Stimulated activated CD8-positive, alpha-beta memory T cell treated with anti-CD3 and anti-CD28 coated beads, Interleukin-4, amount 100 ng/mL, for 24 hours (primary cell): ENCODE data around the gene BSCL2.
"Not testable (repeated sequence)": the region's sequence is repeated elsewhere in the genome, so short reads cannot be mapped to it uniquely, and the experiment has no call there.

Source experiments
- DNase-seq: peaks from one replicate; pipeline ENCODE4 v3.0.0-alpha.2; 2020; ENCODE audit warnings: low read depth

Gene BSCL2

DNA sequence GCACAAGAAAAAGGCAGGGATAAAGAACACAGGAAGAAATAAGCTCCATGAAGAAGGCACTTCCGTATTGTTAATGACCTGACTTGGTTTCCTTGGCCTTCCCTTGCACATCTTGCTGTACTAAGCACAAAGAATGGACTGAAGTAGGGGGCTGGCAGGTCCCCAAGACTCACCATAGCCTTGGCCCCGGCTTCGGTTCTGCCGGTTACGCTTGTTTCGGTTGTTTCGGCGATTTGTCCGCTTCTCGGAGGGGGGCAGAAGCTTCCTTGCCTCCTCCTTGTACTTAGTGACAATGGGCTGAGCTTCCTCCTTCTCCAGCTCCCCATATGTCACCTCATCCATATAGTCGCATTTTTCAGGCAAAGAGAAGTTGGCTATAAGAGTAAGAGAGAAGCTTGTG is 9.6 kb upstream of the BSCL2 start:
- no peak for DNase-seq

DNA sequence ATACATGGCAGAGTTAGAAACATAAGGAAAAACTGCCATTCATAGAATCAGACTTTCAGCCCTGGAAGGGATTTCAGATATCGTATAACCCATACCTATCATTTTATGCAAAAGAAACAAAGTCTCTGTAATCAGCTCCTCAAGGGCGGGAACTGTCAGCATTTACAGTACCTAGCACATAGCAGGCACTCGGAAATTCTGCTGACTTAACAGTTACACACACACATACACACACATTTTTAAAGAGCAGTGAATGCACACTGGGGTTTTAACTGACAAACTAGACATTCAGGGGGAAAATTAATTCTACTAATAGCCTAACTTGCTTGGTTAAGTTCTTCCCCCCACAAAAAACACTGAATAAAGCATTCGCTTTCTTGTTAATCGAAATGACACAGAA is 9.0 kb upstream of the BSCL2 start:
- no peak for DNase-seq

DNA sequence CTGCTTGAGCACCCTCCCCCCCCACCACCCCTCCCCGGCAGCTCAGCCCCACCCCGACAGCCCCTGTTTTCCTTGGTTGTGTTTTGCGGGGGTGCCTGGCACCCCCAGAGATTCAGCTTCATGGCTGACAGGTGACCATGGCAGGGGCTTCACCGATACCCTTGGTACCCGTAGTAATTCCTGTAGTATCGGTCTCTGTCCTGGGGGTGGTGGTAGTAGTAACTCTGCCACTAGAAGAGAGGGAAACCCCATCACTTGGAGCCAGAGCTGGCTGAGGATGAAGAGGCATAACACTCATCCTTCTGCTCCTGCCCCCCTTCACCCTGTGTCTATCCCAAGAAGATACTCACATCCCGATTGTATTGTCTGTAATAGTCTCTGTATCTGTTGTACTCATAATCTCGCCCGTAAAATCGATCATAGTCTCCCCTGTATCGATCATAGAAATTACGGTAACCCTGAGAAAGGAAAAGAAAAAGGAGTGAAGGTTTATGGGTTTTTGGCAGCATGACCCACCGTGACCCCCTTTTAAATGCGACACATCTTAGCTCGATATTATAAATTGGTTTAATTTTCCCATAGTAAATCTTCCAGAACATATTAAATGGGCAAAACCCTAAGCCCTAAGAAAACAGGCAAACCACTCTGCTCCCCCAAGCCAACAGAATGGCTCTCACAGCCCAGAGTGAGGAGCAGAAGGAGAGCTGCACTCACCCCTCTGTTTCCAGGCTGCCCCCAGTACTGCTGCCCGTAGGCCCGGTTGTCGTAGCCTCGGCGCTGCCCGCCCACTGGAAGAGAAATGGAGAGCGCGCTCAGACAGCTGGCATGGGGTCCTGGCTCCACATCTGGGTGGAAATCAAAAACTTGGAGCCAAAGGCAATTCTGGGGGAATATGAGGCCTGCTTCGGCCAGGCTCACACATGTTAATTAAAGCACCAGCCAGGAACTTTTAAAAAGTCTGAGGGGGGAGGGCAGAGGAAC is 8.2 kb upstream of the BSCL2 start:
- no peak for DNase-seq

DNA sequence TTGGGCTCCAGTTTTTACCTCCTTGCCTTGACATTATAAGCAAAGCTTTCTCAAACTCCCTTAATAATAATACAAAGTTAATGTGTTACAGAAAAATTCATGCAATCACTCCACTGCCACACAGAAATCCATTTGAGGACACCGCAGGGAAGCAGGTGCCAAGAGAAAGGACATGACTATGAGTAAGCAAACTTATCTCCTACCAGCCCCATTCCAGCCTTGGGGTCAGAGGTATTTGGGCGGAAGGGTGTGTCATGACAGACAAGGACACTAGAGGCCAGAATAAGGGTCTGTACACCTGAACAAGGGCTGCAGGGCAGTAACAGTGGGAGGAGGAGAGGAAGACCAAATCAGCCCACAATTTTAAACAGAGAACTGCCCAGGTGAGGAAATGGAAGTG is 6.1 kb upstream of the BSCL2 start:
- DNase-seq = no peak

DNA sequence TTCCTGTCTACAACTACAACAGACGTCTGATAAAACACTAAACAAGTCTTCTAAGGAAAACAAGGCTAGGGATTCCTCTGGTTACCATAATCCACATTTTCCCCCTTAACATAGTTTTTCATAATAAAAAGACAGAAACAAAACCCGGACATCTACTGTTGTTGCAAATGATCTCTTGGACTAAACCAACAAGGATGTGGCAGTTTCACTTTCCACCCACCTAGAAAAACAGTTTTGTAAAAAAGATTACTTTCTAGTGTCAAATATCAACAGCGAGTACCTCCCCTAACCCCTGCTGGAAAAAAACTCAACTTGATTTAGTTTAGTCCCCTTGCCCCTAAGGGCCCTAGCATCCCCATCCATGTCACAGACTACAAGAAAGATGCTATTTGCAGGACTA is 5.6 kb upstream of the BSCL2 start:
- DNase-seq = no peak

DNA sequence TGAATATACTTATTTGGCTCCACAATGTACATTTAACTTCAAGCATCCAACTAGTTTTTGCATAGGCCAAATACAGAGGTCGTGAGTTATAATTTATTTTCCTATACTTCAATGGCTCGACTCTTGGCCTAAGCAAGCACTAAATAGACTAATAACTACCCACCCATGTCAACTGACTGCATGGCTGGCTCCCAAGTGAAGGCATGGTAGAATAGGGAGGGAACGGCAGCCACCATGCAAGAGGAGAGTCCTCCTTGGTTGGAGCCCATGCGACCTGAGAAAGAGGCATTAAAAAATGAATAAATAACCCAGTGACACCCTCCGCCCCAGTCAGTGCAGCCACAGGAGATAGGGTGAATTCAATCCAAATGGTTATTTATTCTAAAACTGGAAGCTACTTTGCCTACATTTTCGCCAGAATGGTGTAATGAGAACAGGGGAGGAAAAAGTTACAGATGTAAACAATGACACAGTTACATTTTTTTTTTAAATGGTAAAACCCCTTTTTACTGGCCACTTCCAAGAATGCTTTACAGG is 5.1 kb upstream of the BSCL2 start:
- no peak for DNase-seq

DNA sequence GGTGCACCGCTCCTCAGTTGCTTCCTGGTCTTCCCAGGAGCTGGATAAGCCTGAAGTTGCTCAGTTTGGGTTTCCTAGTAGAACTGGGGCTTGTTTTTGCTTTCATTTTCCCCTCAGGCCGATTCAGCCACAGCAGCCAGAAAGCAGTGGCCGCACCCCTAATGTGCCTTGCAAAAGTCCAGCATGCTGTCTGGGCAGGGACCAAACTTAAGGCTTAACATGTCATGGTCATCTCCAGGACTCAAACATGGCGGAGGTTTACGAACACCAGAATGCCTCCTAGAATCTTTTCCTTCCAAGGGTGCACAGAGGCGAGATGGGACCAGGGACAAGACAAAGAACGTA is 2.7 kb upstream of the BSCL2 start:
- no peak for DNase-seq

DNA sequence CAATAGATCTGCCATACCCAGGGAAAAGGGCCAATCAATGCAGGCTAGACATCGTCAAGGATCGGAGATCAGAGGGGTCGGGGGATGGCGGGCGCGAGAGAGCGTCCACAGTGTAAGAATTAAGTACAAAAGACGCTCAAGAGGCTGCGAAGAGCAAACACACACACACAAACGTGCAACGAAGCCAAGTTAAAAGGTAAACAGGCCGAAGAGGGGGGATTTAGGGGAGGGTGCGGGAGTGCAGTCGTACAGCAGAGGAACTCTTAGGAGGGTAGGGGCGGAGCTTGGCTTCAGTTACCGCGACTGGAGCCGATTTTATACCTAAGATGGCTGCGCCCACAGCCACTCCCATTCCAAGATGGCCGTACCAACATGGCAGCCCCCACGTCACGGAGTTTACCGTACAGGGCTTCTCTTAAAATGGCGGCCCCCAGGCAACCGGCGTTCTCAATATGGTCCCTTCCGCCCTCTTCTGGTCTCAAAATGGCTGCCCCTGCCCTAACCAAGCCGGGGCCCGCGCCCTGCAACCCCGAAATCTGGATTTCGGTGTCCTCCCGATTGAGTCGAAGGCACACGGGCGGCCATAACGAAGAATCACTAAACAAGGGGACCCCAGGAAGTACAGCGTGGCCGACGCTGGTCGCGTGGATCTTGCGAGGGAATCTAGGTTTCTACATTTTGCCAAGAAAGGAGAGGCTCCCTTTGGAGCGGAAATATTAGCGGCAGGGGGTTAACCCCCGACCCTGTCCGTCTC is 2.2 kb upstream of the BSCL2 start:
- peak; percentile 91 for DNase-seq

DNA sequence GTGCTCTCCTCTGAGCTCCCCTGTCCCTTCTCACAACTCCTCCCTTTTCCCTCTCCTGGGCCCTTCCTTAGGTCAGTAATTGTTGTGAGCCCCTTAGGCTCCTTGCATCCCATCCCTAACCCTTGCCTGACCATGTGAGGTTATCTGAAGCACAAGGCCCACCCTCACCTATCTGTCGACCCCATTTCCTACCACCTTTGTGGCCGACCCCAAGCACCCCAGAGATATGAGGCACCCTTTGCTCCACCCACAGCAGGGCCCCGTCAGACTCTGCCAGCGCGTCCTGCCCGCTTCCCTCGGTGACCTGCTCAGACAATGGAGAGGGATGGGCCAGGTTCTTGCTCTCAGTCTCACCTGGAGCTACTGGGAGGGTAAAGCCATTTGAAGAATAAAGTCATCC is 1.6 kb upstream of the BSCL2 start:
- no peak for DNase-seq

DNA sequence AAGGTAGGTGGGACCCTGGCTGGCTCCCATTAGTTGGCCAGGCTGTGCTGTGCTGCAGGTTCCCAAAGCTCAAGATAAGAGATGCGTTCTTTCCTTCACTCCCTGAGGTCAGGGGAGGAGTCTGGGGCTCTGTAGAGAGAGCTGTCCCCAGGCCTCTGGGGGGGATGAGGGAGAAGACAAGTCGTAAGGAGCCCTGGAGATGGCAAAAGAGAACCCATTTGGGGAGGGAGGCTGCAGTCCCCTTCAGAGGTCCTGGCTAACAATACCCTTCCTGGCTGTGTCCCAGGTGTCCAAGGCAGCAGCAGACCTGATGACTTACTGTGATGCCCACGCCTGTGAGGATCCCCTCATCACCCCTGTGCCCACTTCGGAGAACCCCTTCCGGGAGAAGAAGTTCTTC is 1.2 kb upstream of the BSCL2 start:
- DNase-seq = no peak

DNA sequence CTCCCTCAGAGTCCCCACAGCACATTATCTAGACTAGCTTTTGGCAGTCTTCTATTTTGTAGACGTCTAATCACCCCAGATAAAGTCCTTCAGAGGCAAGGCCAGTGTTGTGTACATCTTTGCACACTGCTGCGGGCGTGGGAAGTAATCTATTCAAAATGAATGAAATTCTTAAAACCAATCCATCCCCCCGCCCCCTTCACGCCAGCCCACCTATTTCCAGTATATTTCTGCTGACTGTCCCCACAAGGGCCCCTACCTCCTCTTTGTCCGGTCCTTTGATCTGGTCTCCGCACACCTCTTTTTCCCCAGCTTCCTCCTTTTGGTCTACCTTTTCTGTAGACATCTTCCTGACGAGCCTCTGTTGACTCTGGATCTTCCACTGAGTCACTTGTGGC is 375 bp downstream of the BSCL2 start:
- no peak for DNase-seq

DNA sequence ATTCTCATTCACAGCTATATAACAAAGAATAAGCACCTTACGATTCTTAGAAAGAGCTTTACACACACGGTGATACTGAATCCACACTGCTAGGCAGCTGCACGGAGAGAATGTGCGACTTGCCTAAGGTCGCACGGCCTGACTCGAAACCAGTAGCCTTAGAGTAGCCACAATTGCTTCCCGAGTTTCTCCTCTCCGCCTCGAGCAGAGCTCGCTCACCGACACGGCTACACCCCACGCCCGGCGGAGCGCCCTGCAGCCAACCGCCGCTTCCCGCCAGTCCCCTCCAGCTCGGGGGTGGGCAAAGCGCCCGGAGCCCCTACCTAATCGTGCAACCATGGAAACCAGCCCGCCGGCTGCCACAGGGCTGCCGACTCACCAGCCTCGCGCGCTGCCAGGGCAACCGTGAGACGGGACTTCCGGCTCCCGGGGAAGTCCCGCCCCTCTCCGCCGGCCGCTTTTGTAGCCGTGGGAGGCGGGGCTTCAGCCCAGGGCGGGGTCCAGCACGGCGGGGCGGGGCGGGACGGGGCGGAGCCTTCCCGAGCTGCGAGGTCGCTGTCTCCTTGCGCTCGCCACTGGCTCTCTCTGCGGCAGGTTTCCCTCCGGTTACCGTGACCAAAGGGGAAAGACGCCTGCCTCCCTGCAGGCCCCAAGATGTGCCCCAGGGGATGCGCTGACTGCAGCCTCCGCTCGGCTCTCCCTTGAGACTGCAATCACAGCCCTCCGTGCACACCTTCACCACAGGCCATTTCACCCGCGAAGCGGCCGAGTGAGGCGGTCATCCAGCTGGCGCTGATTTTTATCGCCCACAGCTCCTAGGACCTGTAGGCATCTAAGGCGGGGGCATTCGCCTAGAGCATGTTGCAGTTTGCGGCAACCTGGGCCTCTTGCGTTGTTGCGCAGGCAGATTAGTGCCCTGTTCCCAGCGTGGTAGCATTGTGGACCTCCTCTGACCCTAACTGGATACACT is 1.1 kb downstream of the BSCL2 start:
- DNase-seq = peak; percentile 91

DNA sequence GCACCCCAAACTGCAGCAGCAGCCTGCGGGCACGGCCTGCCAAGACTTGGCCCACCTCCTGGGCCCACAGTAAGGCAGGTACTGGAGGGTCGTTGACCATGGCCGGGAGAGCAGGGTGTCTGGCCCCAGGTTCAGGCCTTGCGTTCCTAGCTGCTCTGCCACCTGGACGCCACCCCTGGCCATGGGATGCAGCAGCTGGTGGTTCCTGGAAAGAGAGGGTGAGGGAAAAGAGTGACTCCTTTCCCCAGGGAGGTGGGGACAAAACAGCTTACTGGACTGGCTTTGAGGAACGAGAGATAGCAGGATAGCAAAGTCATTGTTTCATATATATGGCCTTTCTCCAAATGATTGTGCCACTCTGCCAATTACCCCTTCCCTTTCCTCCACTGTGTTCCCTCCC is 1.8 kb downstream of the BSCL2 start:
- DNase-seq = no peak

DNA sequence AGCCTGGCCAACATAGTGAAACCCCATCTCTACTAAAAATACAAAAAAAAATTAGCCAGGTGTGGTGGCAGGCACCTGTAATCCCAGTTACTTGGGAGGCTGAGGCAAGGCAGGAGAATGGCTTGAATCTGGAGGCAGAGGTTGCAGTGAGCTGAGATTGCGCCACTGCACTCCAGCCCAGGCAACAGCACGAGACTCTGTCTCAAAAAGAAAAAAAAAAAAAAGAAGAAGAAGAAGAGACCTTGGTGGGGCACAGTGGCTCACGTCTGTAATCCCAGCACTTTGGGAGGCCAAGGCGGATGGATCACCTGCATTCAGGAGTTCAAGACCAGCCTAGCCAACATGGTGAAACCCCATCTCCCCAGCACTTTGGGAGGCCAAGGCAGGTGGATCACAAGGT is 3.3 kb downstream of the BSCL2 start:
- not testable (repeated sequence) for DNase-seq

DNA sequence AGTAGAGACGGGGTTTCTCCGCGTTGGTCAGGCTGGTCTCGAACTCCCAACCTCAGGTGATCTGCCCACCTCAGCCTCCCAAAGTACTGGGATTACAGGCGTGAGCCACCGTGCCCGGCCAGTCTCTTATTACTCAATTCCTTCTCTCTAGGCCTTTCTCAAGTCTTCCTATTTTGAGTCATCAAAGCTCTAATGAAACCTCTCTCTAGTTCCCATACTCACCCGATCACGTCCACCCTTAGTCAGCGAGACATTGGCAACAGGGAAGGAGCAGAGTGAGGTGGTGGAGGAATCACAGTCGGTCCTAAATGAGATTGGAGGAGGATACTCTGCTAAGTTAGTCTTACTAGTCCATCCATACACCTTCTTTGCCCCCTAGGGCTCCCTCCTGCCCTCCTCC is 5.0 kb downstream of the BSCL2 start:
- no peak for DNase-seq

DNA sequence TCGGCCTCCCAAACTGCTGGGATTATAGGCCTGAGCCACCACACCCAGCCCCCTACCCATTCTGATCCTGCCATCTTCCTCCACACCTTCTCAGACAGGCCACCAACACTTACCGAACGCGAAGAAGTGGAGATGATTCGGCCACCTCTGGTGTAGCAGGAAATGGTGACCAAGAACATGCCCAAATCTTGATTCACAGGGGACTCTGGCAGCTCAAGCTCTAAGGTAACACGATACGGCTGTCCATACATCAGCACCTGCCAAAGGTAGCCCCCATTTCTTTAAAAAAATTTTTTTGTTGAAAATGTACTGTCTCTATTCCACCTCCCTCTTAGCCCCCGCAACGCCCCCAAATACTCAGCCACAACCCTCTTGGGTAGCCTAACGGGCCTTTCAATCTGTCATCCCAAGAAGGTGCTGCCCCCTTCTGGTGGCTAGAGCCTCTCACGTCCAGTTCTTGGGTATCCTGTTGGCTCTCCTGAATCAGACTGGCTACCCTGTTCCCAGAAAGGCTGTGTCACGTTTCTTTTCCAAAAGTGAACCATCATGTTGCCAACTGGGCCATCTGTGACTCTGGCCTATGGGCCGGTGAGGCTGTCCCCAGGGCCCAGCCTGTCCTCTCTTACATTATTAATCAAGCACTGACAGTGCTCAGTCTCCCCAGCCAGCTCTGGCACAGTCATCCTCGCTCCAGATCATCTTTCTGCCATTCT is 12.6 kb downstream of the BSCL2 start:
- peak; percentile 59 for DNase-seq

DNA sequence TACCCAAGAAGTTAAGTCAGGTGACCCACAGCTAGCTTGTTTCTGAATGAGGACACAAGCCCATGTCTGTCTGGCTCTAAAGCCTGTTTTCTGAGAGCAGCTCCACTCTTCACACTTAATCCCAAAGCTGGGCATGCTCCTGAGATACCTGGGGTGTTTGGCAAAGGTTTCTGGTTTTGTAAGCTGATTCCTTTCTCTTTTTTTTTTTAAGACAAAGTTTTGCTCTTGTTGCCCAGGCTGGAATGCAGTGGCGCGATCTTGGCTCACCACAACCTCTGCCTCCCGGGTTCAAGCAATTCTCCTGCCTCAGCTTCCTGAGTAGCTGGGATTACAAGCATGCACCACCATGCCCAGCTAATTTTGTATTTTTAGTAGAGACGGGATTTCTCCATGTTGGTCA is 13.6 kb downstream of the BSCL2 start:
- DNase-seq = not testable (repeated sequence)

DNA sequence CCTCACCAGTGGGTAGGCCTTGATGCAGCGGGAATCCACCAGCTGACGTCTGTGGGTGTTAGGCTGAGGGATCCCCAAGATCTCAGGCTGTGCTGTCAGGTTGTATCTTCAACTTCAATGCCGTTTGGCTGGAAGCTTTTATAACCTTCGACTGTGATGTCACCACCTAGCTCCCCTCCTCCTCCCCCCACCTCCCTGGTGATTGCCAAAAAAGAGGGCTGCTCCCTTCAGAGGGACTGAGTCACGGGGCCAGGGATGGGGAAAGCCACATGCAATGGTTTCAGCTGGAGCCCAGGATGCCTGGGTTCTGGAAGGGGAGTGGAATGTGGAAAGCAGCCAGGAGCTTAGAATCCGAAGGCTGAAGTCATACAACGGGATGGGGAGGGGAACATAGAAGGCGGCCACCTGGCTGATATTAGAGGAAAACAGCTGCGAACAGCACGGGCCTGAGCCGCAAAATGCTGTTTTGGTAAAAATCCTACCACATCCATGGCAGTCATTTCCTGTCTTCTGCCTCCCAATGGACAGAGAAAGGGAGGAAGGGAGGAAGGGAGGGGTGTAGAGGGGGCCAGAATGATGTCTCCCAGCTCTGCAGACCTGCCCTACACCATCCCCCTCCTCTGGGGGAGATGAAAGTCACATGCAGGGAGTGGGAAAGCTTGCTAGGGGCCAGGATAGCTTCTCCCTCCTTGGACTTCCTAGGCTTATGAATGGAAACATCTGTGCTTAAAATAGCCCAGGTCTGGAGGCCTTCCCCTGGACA is 17.6 kb downstream of the BSCL2 start, which contains the start of gene LRRN4CL:
Gene LRRN4CL (minus strand): TSS at position 110 of the 763 bp plus-strand sequence. CDS start 1,022 bp downstream, outside the sequence.
- no peak for DNase-seq

DNA sequence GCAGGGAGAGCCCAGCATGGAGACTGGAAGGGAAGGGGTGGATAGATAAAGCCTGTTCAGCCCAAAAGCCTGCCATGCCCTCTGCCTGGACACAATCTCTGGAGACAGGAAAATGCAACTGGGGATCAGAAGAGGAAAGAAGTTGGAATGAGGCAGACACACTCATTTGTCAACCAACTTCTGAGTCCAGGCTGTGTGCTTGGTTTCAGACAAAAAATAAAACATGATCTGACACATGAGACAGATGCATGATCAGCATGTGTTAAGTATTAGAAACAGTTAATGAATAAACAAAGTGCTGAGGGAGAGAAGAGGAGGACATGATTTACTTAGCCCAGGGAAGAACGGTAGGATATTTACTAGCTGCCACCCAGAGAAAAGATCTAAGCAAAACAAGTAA is 18.7 kb downstream of the BSCL2 start:
- DNase-seq = no peak
